Smooth muscle cell (in vitro differentiated cells): ENCODE results near the gene ZSCAN12. TPM values are rescaled to one million over a fixed set of nuclear protein-coding genes. Genes with fewer than 3 reads are reported as not detected.

Source experiments
- DNase-seq: peaks from one replicate; lab custom pipeline; 2025; ENCODE audit not compliant: unreplicated experiment; lab: John Stamatoyannopoulos, UW
- H2AFZ ChIP-seq: fragments of 200-600 bp; sonication (generic); 2 replicates; pipeline ENCODE4 v1.6.0; 2016; ENCODE audit warnings: antibody characterized with exemption, low read depth, mild to moderate bottlenecking
- H3F3A ChIP-seq: fragments of 200-600 bp; sonication (generic); 2 replicates; pipeline ENCODE4 v1.6.0; 2017; ENCODE audit warnings: antibody characterized with exemption, low read depth
- H3K27ac ChIP-seq: fragments of 200-600 bp; sonication (generic); 2 replicates; pipeline ENCODE4 v1.5.1; 2016; ENCODE audit warnings: low read depth, mild to moderate bottlenecking
- H3K27me3 ChIP-seq: fragments of 200-600 bp; sonication (generic); 2 replicates; pipeline ENCODE4 v1.6.1; 2016; ENCODE audit warnings: low read depth, mild to moderate bottlenecking
- H3K36me3 ChIP-seq: fragments of 200-600 bp; sonication (generic); 2 replicates; pipeline ENCODE4 v1.5.1; 2016; ENCODE audit warnings: low read depth
- H3K4me1 ChIP-seq: fragments of 200-600 bp; sonication (generic); 2 replicates; pipeline ENCODE4 v1.5.1; 2016; ENCODE audit warnings: low read depth
- H3K4me2 ChIP-seq: fragments of 200-600 bp; sonication (generic); 2 replicates; pipeline ENCODE4 v1.6.0; 2016; ENCODE audit warnings: mild to moderate bottlenecking
- H3K4me3 ChIP-seq: fragments of 200-600 bp; sonication (generic); 2 replicates; pipeline ENCODE4 v1.5.1; 2016; ENCODE audit warnings: mild to moderate bottlenecking
- H3K79me2 ChIP-seq: fragments of 200-600 bp; sonication (generic); 2 replicates; pipeline ENCODE4 v1.6.0; 2016; ENCODE audit warnings: low read depth, mild to moderate bottlenecking
- H3K9ac ChIP-seq: fragments of 200-600 bp; sonication (generic); 2 replicates; pipeline ENCODE4 v1.6.0; 2016; ENCODE audit warnings: low read depth
- H3K9me3 ChIP-seq: fragments of 200-600 bp; sonication (generic); replicated peaks from 2 replicates; pipeline ENCODE4 v1.5.1; 2016; ENCODE audit warnings: low read depth
- H4K20me1 ChIP-seq: fragments of 200-600 bp; sonication (generic); 2 replicates; pipeline ENCODE4 v1.6.0; 2016; ENCODE audit warnings: low read depth
- WGBS: methylation state at CpG from one replicate; pipeline ENCODE4 v1.1.7; 2016; ENCODE audit warnings: low lambda C conversion rate; 5-methylcytosine and 5-hydroxymethylcytosine counted together
- polyA plus RNA-seq: library from polyadenylated mRNA; unstranded; fragments of >200 nt; fragmentation: Nextera tagmentation; extraction: Ambion mirVana; gene quantifications from 2 replicates; pipeline ENCODE4 v1.2.1, GENCODE V29; 2016
- total RNA-seq: library from RNA; depleted of rRNA; stranded (reverse); fragments of >200 nt; gene quantifications from 2 replicates; pipeline ENCODE4 v1.2.3, GENCODE V29; 2014
- TF ChIP-seq, protein P1 (sequence below): fragments of 200-600 bp; sonication (generic); IDR thresholded peaks from 2 replicates; pipeline ENCODE4 v1.5.1; 2017; ENCODE audit warnings: borderline replicate concordance, mild to moderate bottlenecking, antibody characterized with exemption; ENCODE audit not compliant: insufficient read depth, poor library complexity, severe bottlenecking

The ZSCAN12 gene
- total and polyA plus RNA-seq, 2 experiments from 2014 or later: 1.3 to 6.8 TPM

DNA sequence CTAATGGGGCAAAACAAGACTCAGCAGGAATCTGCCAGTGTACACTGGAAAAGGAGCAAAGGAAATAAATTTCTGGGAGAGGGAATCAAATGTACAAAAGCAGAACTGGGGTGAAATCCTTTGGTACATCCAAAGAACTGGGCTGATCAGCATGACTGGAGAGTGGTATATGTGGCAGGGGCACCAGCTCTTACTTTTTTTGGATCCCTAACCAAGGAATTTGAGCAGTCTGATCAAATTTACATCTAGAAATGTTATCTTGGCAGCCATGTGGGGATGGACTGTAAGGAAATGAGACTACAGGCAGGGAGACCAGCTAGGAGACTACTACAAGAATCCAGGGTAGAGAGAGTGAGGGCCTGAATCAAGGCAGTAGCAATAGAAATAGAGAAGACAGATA is 62.4 kb downstream of the ZSCAN12 start:
- Histone ChIP-seq H3K9me3 (no peaks in the 10 kb centered on the region), H3K4me3 (peak overlapping the region; percentile 57), H3K4me2 (peak overlapping the region; percentile 86), H3K4me1 (peaks cover 14% of the 10 kb centered on the region), H3K27me3 (no peaks in the 10 kb centered on the region), H4K20me1 (no peaks in the 10 kb centered on the region), H3K36me3 (no peaks in the 10 kb centered on the region), H3F3A (peaks cover 10% of the 10 kb centered on the region), H3K79me2 (peaks cover 4% of the 10 kb centered on the region), H3K27ac (peak overlapping the region; percentile 95), H2AFZ (no peak overlapping the region), H3K9ac (peak overlapping the region; percentile 83)
- TF ChIP-seq, protein P1, sequence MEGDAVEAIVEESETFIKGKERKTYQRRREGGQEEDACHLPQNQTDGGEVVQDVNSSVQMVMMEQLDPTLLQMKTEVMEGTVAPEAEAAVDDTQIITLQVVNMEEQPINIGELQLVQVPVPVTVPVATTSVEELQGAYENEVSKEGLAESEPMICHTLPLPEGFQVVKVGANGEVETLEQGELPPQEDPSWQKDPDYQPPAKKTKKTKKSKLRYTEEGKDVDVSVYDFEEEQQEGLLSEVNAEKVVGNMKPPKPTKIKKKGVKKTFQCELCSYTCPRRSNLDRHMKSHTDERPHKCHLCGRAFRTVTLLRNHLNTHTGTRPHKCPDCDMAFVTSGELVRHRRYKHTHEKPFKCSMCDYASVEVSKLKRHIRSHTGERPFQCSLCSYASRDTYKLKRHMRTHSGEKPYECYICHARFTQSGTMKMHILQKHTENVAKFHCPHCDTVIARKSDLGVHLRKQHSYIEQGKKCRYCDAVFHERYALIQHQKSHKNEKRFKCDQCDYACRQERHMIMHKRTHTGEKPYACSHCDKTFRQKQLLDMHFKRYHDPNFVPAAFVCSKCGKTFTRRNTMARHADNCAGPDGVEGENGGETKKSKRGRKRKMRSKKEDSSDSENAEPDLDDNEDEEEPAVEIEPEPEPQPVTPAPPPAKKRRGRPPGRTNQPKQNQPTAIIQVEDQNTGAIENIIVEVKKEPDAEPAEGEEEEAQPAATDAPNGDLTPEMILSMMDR: no peak
- no peak for DNase-seq

DNA sequence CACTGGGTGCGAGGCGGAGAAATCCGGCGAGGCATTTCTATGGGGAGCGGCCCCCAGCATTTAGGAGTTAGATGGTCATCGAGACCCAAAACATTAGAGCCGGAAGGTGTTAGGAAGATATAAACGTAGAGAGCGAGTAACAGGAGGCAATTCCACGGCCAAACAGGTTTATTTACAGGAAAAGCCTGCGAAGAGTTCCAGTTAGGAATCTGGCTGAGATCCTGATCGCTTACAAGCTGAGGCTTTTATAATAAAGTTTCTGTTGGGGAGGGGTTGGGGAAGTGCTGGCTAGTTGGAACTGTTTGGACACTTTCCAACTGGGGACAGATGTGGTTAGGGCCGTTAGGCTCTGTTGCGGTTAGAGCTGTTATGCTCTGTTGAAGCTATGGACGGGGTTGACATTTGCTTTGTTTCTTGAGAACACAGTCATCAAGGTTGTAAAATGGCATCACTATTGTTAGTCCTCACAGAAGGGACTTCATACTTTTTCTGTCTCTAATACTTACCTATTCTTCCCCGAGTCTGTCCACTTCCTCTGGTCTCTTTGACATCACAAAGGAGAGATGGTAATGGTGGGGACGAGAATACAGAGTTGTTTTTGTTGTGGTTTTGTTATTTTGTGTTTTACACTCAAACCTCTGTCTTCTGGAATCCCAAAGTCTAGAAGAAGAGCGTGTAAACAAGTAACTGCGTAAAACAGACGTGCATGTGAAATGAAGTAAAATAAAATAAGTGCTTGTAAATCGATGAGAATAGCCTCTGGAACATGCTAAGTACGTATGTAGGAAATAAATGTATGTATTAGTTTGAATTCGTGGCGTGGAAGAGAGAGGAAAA is 63.0 kb downstream of the ZSCAN12 start:
- Histone ChIP-seq H3K79me2 (peaks cover 4% of the 10 kb centered on the region), H3K4me3 (peak overlapping the region; percentile 57), H3K9ac (peak overlapping the region; percentile 83), H3F3A (peaks cover 10% of the 10 kb centered on the region), H2AFZ (peak overlapping the region; percentile 28), H3K4me1 (peaks cover 14% of the 10 kb centered on the region), H4K20me1 (no peaks in the 10 kb centered on the region), H3K9me3 (no peaks in the 10 kb centered on the region), H3K36me3 (no peaks in the 10 kb centered on the region), H3K27me3 (no peaks in the 10 kb centered on the region), H3K27ac (peak overlapping the region; percentile 95), H3K4me2 (peak overlapping the region; percentile 86)
- TF ChIP-seq, protein P1: no peak
- 13% methylated on average over 24 of the region's 24 CpGs for WGBS
- DNase-seq: no peak

DNA sequence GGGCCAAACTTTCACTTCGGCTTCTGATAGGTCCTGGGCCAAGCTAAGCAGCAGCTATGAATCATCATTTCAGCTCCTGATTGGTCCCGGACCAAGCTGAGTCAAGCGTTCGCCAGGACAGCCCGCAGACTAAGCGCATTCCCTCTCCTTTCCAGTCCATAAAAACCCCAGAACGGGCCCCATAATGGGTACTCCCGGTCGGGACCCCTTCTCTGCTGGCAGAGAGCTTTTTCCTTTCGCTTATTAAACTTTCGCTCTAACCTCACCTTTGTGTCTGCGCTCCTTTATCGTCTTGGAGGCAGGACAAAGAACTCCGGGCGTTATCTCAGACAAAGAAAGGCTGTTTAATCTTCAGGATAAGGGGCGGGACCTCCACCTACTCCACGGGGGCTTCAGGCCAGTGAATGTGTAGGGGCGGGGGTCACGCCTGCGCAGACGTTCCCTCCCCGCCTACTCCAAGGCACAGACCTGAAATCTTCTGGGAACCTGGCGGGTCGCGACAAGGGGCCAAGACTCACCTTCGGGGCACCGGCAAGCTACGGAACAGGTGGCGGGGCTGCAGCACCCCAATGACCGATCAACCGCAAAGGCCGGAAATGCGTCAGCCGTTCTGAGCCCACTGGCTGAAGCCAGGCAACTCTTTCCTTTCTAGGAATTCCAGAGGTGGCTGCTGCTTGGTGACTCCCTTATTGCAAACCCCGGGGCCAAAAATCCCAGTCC is 63.8 kb downstream of the ZSCAN12 start, which contains the start of gene ZSCAN31:
Gene ZSCAN31 (minus strand): TSS at position 585 of the 720 bp plus-strand sequence. CDS start 6,465 bp downstream, outside the sequence.
- H3K4me1 ChIP-seq: peaks cover 14% of the 10 kb centered on the region
- H3K27ac ChIP-seq: peak within 1 kb of the TSS; percentile 95
- H3K4me3 ChIP-seq: peak within 1 kb of the TSS; percentile 57
- TF ChIP-seq, protein P1: no peak
- H4K20me1 ChIP-seq: no peaks in the 10 kb centered on the region
- H3K9ac ChIP-seq: peak within 1 kb of the TSS; percentile 83
- H3F3A ChIP-seq: peaks cover 10% of the 10 kb centered on the region
- H3K9me3 ChIP-seq: no peaks in the 10 kb centered on the region
- WGBS: under 1% methylated on average over 35 of the region's 35 CpGs
- DNase-seq: peak; percentile 86
- no peaks in the 10 kb centered on the region for H3K27me3 ChIP-seq
- H3K79me2 ChIP-seq: peaks cover 4% of the 10 kb centered on the region
- no peaks in the 10 kb centered on the region for H3K36me3 ChIP-seq
- peak within 1 kb of the TSS; percentile 86 for H3K4me2 ChIP-seq
- H2AFZ ChIP-seq: peak within 1 kb of the TSS; percentile 28
